Astrocyte of the spinal cord (primary cell): Measurements from ENCODE around the gene GGT6.

ENCODE experiments used
- DNase-seq: peaks from one replicate; pipeline ENCODE4 v3.0.0; 2011; ENCODE audit warnings: low read depth, low spot score
- H3K4me3 ChIP-seq: 2 replicates; pipeline ENCODE4 v1.5.1; 2011; ENCODE audit warnings: low read depth, mild to moderate bottlenecking, low read length, moderate library complexity
- CTCF ChIP-seq: IDR thresholded peaks from 2 replicates; pipeline ENCODE4 v1.5.1; 2012; ENCODE audit warnings: low read depth, mild to moderate bottlenecking, low read length, inconsistent platforms
- in situ Hi-C: cut with HindIII; loops from 2 replicates; pipeline ENCODE4 v1.10.0; 2017; ENCODE audit warnings: low sequenced_read_pairs

Gene GGT6

GRCh38 chr17:4511199-4511932 lies 49.0 kb downstream of the GGT6 start:
- no peak overlapping the region for H3K4me3 ChIP-seq
- DNase-seq: no peak
- no peak for TF ChIP-seq CTCF
- in situ Hi-C loops: no loop called here

- in situ Hi-C loops: no loop called here
- TF ChIP-seq CTCF: no peak
- no peak overlapping the region for H3K4me3 ChIP-seq
- DNase-seq: no peak
Observed at GRCh38 chr17:4510618-4510941, 49.8 kb downstream of the GGT6 start.

- TF ChIP-seq CTCF: no peak
- peak; percentile 23 for DNase-seq
- no peak overlapping the region for H3K4me3 ChIP-seq
- in situ Hi-C loops: no loop called here
Observed at GRCh38 chr17:4509923-4510617, 50.3 kb downstream of the GGT6 start.

- DNase-seq: peak; percentile 15
- in situ Hi-C loops: no loop called here
- no peak overlapping the region for H3K4me3 ChIP-seq
- peak; percentile 2 for TF ChIP-seq CTCF
Observed at GRCh38 chr17:4509401-4509800, 51.0 kb downstream of the GGT6 start.

- in situ Hi-C loops: no loop called here
- no peak for DNase-seq
- no peak overlapping the region for H3K4me3 ChIP-seq
- no peak for TF ChIP-seq CTCF
Observed at GRCh38 chr17:4508207-4508606, 52.2 kb downstream of the GGT6 start.

GRCh38 chr17:4507361-4508111 lies 52.8 kb downstream of the GGT6 start:
- H3K4me3 ChIP-seq: no peak overlapping the region
- TF ChIP-seq CTCF: no peak
- in situ Hi-C loops: no loop called here
- no peak for DNase-seq
